Natural killer cell (primary cell): ENCODE results near the gene GALNT11. TPM values are rescaled to one million over a fixed set of nuclear protein-coding genes. Genes with fewer than 3 reads are reported as not detected.

ENCODE experiments used
- ATAC-seq, 3 donors: fragments of 150-1000 bp in 2 of 3; fragments of 200-7000 bp in 1 of 3; cut with Tn5 transposase; 1 replicate in 1 of 3; 2 replicates in 2 of 3; pipeline ENCODE4 v1.10.0; 2021; ENCODE audit warnings: mild to moderate bottlenecking in 2 of 3, moderate library complexity in 2 of 3
- DNase-seq, 2 donors: peaks; one replicate each; pipeline versions ENCODE4 v3.0.0 to v3.0.0-alpha.2; 2013 to 2021; ENCODE audit warnings: mixed read lengths in 1 of 2
- H3K27ac ChIP-seq: one replicate; pipeline ENCODE4 v1.5.1; 2013; ENCODE audit warnings: mild to moderate bottlenecking, low read length
- H3K27me3 ChIP-seq: one replicate; pipeline ENCODE4 v1.6.1; 2013; ENCODE audit warnings: low read length; ENCODE audit not compliant: control insufficient read depth, insufficient read depth
- H3K36me3 ChIP-seq: one replicate; pipeline ENCODE4 v1.6.1; 2013; ENCODE audit warnings: low read length; ENCODE audit not compliant: control insufficient read depth, insufficient read depth
- H3K4me1 ChIP-seq: one replicate; pipeline ENCODE4 v1.6.1; 2013; ENCODE audit warnings: low read length; ENCODE audit not compliant: control insufficient read depth, insufficient read depth
- H3K4me3 ChIP-seq: one replicate; pipeline ENCODE4 v1.5.1; 2013; ENCODE audit warnings: low read length
- H3K9me3 ChIP-seq: one replicate; pipeline ENCODE4 v1.6.1; 2013; ENCODE audit warnings: low read length; ENCODE audit not compliant: control insufficient read depth, insufficient read depth
- H3K27ac Mint-ChIP-seq, 2 donors: one replicate each; pipeline ENCODE4 v1.8.0; 2022; ENCODE audit warnings: mild to moderate bottlenecking in 2 of 2, mixed read lengths in 2 of 2, moderate library complexity in 1 of 2
- H3K27me3 Mint-ChIP-seq, 2 donors: one replicate each; pipeline ENCODE4 v1.8.0; 2022; ENCODE audit warnings: low read depth in 2 of 2, mixed read lengths in 2 of 2
- H3K36me3 Mint-ChIP-seq: one replicate; pipeline ENCODE4 v1.8.0; 2022; ENCODE audit warnings: mixed read lengths
- H3K4me1 Mint-ChIP-seq, 2 donors: one replicate each; pipeline ENCODE4 v1.8.0; 2022; ENCODE audit warnings: mixed read lengths in 2 of 2
- H3K4me3 Mint-ChIP-seq: one replicate; pipeline ENCODE4 v1.8.0; 2022; ENCODE audit warnings: mild to moderate bottlenecking, moderate library complexity, mixed read lengths
- H3K9me3 Mint-ChIP-seq, 2 donors: one replicate each; pipeline ENCODE4 v1.8.0; 2022; ENCODE audit warnings: mixed read lengths in 2 of 2
- CTCF ChIP-seq: fragments of 200-600 bp; IDR thresholded peaks from one replicate; pipeline ENCODE4 v1.8.0; 2022; ENCODE audit warnings: antibody characterized with exemption
- WGBS: methylation state at CpG from one replicate; pipeline ENCODE4 v1.1.7; 2013; ENCODE audit warnings: missing lambda C conversion rate; ENCODE audit not compliant: insufficient coverage; 5-methylcytosine and 5-hydroxymethylcytosine counted together
- intact Hi-C: fragments of 100-400 bp; cut with micrococcal nuclease; formaldehyde crosslinking; loops from one replicate; pipeline ENCODE4 v1.14.2; 2022
- total RNA-seq, 4 donors: library from RNA; stranded (reverse); fragments of 120-200 nt in 1 of 4; gene quantifications; one replicate each; pipeline versions ENCODE4 v1.2.3 to v1.2.4, GENCODE V29; 2013 to 2022

GALNT11 gene
- total RNA-seq, 3 donors from 2014 or later (not counting 1 experiment from before 2014, with no cell fraction given), result 31.7 to 50.2 (median 44.0) TPM

GRCh38 chr7:152120776-152121175 is 95.3 kb downstream of the GALNT11 start:
- Histone ChIP-seq H3K4me1 (no peaks in the 10 kb centered on the region), H3K27me3 (no peaks in the 10 kb centered on the region), H3K27ac (no peak overlapping the region), H3K4me3 (no peak overlapping the region), H3K9me3 (peaks cover 3% of the 10 kb centered on the region), H3K36me3 (peaks cover 83% of the 10 kb centered on the region)
- Mint-ChIP-seq H3K27me3 (no peaks in the 10 kb centered on the region), H3K27ac (no peak overlapping the region), H3K36me3 (peaks cover 44% of the 10 kb centered on the region), H3K9me3 (no peaks in the 10 kb centered on the region), H3K4me3 (no peak overlapping the region), H3K4me1 (peaks cover 0 to 6% of the 10 kb centered on the region in 2 donors)
- DNase-seq, result no peak
- 98% methylated on average over 6 of the region's 7 CpGs for WGBS
- no peak for TF ChIP-seq CTCF
- no peak for ATAC-seq
- intact Hi-C loops, result no loop called here

GRCh38 chr7:152121432-152121831 is 96.0 kb downstream of the GALNT11 start:
- no peak overlapping the region for H3K4me3 ChIP-seq
- Mint-ChIP-seq H3K9me3 (no peaks in the 10 kb centered on the region), H3K27ac (peak overlapping the region in 1 of 2 donors; percentile 51), H3K27me3 (no peaks in the 10 kb centered on the region), H3K4me3 (no peak overlapping the region), H3K4me1 (peaks cover 0 to 6% of the 10 kb centered on the region in 2 donors), H3K36me3 (peaks cover 44% of the 10 kb centered on the region)
- no peak for TF ChIP-seq CTCF
- no peak for DNase-seq
- no peaks in the 10 kb centered on the region for H3K4me1 ChIP-seq
- WGBS, result 99% methylated on average over 8 of the region's 9 CpGs
- no peak overlapping the region for H3K27ac ChIP-seq
- H3K36me3 ChIP-seq, result peaks cover 83% of the 10 kb centered on the region
- H3K9me3 ChIP-seq, result peaks cover 3% of the 10 kb centered on the region
- no peaks in the 10 kb centered on the region for H3K27me3 ChIP-seq
- intact Hi-C loops, result no loop called here
- no peak for ATAC-seq

- no peaks in the 10 kb centered on the region for H3K9me3 Mint-ChIP-seq
- H3K4me1 Mint-ChIP-seq, result peaks cover 5 to 6% of the 10 kb centered on the region in 2 donors
- H3K9me3 ChIP-seq, result peaks cover 3% of the 10 kb centered on the region
- no peaks in the 10 kb centered on the region for H3K4me1 ChIP-seq
- ATAC-seq, result no peak
- H3K27me3 ChIP-seq, result no peaks in the 10 kb centered on the region
- peak overlapping the region in 1 of 2 donors; percentile 33 for H3K27ac Mint-ChIP-seq
- no peak overlapping the region for H3K27ac ChIP-seq
- no peak overlapping the region for H3K4me3 Mint-ChIP-seq
- H3K27me3 Mint-ChIP-seq, result no peaks in the 10 kb centered on the region
- WGBS, result no CpG with 5 or more reads among the region's 1 CpG
- H3K36me3 ChIP-seq, result peaks cover 74% of the 10 kb centered on the region
- H3K36me3 Mint-ChIP-seq, result peaks cover 44% of the 10 kb centered on the region
- no peak for TF ChIP-seq CTCF
- no peak for DNase-seq
- no peak overlapping the region for H3K4me3 ChIP-seq
- intact Hi-C loops, result no loop called here
Observed at GRCh38 chr7:152122540-152122939, 97.1 kb downstream of the GALNT11 start.

- no peaks in the 10 kb centered on the region for H3K27me3 ChIP-seq
- no peak for DNase-seq
- H3K4me3 ChIP-seq, result no peak overlapping the region
- TF ChIP-seq CTCF, result no peak
- H3K27ac Mint-ChIP-seq, result peak overlapping the region in 1 of 2 donors; percentile 13
- H3K4me1 Mint-ChIP-seq, result peaks cover 6 to 15% of the 10 kb centered on the region in 2 donors
- ATAC-seq, result no peak
- H3K4me3 Mint-ChIP-seq, result no peak overlapping the region
- H3K27ac ChIP-seq, result no peak overlapping the region
- peaks cover 6% of the 10 kb centered on the region for H3K9me3 ChIP-seq
- peaks cover 34% of the 10 kb centered on the region for H3K36me3 Mint-ChIP-seq
- H3K9me3 Mint-ChIP-seq, result no peaks in the 10 kb centered on the region
- peaks cover 51% of the 10 kb centered on the region for H3K36me3 ChIP-seq
- H3K27me3 Mint-ChIP-seq, result no peaks in the 10 kb centered on the region
- 97% methylated on average over 7 of the region's 7 CpGs for WGBS
- no peaks in the 10 kb centered on the region for H3K4me1 ChIP-seq
- intact Hi-C loops, result no loop called here
Observed at GRCh38 chr7:152126741-152127140, 101.3 kb downstream of the GALNT11 start.
